RWPE2 (cell line): ENCODE data around the gene ICA1L.

ENCODE experiments used
- ATAC-seq: fragments of 200-7000 bp; cut with Tn5 transposase; 3 replicates; pipeline ENCODE4 v1.9.1; 2021; ENCODE audit warnings: low read depth
- DNase-seq: peaks from one replicate; pipeline ENCODE4 v3.0.0-alpha.2; 2020; ENCODE audit warnings: low spot score
- H3K27ac ChIP-seq: fragments of 450-650 bp; 2 replicates; pipeline ENCODE4 v1.5.1; 2017; ENCODE audit warnings: mild to moderate bottlenecking; ENCODE audit not compliant: poor library complexity, severe bottlenecking
- H3K27me3 ChIP-seq: fragments of 250-450 bp; sonication (Bioruptor Pico); 2 replicates; pipeline ENCODE4 v1.5.1; 2021; ENCODE audit warnings: mild to moderate bottlenecking, moderate library complexity; ENCODE audit not compliant: insufficient read depth, poor library complexity, severe bottlenecking
- H3K36me3 ChIP-seq: fragments of 250-450 bp; sonication (Bioruptor Pico); 2 replicates; pipeline ENCODE4 v1.5.1; 2020; ENCODE audit warnings: low read depth, mild to moderate bottlenecking, moderate library complexity
- H3K4me1 ChIP-seq: fragments of 250-450 bp; sonication (Bioruptor Pico); 2 replicates; pipeline ENCODE4 v1.5.1; 2021; ENCODE audit warnings: mild to moderate bottlenecking, moderate library complexity; ENCODE audit not compliant: insufficient read depth, poor library complexity, severe bottlenecking
- H3K4me3 ChIP-seq: fragments of 250-450 bp; sonication (Bioruptor Pico); 2 replicates; pipeline ENCODE4 v1.5.1; 2021; ENCODE audit warnings: mild to moderate bottlenecking, moderate library complexity; ENCODE audit not compliant: severe bottlenecking
- H3K9me3 ChIP-seq: fragments of 250-450 bp; sonication (Bioruptor Pico); 2 replicates; pipeline ENCODE4 v1.5.1; 2021; ENCODE audit warnings: mild to moderate bottlenecking, moderate library complexity; ENCODE audit not compliant: severe bottlenecking
- CTCF ChIP-seq: fragments of 450-650 bp; IDR thresholded peaks from one replicate; pipeline ENCODE4 v1.5.1; 2017; ENCODE audit warnings: mild to moderate bottlenecking, moderate library complexity; ENCODE audit not compliant: poor library complexity, severe bottlenecking

ICA1L gene

GRCh38 chr2:202769201-202769600 is 102.4 kb downstream of the ICA1L start:
- DNase-seq, result no peak

GRCh38 chr2:202768273-202768672 is 103.3 kb downstream of the ICA1L start:
- Histone ChIP-seq H3K36me3 (no peaks in the 10 kb centered on the region), H3K9me3 (no peaks in the 10 kb centered on the region), H3K4me1 (no peaks in the 10 kb centered on the region), H3K27ac (no peak overlapping the region), H3K4me3 (no peak overlapping the region), H3K27me3 (no peaks in the 10 kb centered on the region)
- ATAC-seq, result no peak
- DNase-seq, result no peak
- no peak for TF ChIP-seq CTCF

More at GRCh38 chr2:202769201-202769600, 102.4 kb downstream of the ICA1L start:
- Histone ChIP-seq H3K9me3 (no peaks in the 10 kb centered on the region), H3K36me3 (no peaks in the 10 kb centered on the region), H3K27me3 (no peaks in the 10 kb centered on the region), H3K4me1 (no peaks in the 10 kb centered on the region), H3K27ac (no peak overlapping the region), H3K4me3 (no peak overlapping the region)
- ATAC-seq, result no peak
- TF ChIP-seq CTCF, result no peak

GRCh38 chr2:202765436-202765835 is 106.1 kb downstream of the ICA1L start:
- H3K36me3 ChIP-seq, result no peaks in the 10 kb centered on the region
- no peaks in the 10 kb centered on the region for H3K4me1 ChIP-seq
- no peak for ATAC-seq
- no peak overlapping the region for H3K4me3 ChIP-seq
- no peaks in the 10 kb centered on the region for H3K9me3 ChIP-seq
- no peaks in the 10 kb centered on the region for H3K27me3 ChIP-seq
- DNase-seq, result no peak
- TF ChIP-seq CTCF, result no peak
- no peak overlapping the region for H3K27ac ChIP-seq

GRCh38 chr2:202764991-202765390 is 106.6 kb downstream of the ICA1L start:
- DNase-seq (no peak), ATAC-seq (no peak)
- TF ChIP-seq CTCF, result no peak
- no peak overlapping the region for H3K27ac ChIP-seq
- no peaks in the 10 kb centered on the region for H3K9me3 ChIP-seq
- no peaks in the 10 kb centered on the region for H3K4me1 ChIP-seq
- no peaks in the 10 kb centered on the region for H3K27me3 ChIP-seq
- H3K36me3 ChIP-seq, result no peaks in the 10 kb centered on the region
- H3K4me3 ChIP-seq, result no peak overlapping the region

GRCh38 chr2:202763916-202764315 is 107.7 kb downstream of the ICA1L start:
- DNase-seq (no peak), ATAC-seq (no peak)
- no peak for TF ChIP-seq CTCF
- Histone ChIP-seq H3K27me3 (no peaks in the 10 kb centered on the region), H3K4me1 (no peaks in the 10 kb centered on the region), H3K27ac (no peak overlapping the region), H3K4me3 (no peak overlapping the region), H3K36me3 (no peaks in the 10 kb centered on the region), H3K9me3 (no peaks in the 10 kb centered on the region)
